Tibial nerve (tissue), 3 donors: ENCODE data around the gene PHC2.

Experiments used
- CTCF ChIP-seq, 5 experiments: fragments of 200-600 bp in 3 of 5; fragments of 450-650 bp in 2 of 5; sonication (generic) in 3 of 5; IDR thresholded peaks; one replicate each; pipeline ENCODE4 v1.5.1; 2016 to 2019; ENCODE audit warnings: antibody characterized with exemption in 5 of 5, mild to moderate bottlenecking in 3 of 5, moderate library complexity in 2 of 5
- POLR2A ChIP-seq, 2 donors: fragments of 450-650 bp; IDR thresholded peaks; one replicate each; pipeline ENCODE4 v1.6.1; 2017; ENCODE audit warnings: antibody characterized with exemption in 2 of 2, mild to moderate bottlenecking in 2 of 2, moderate library complexity in 2 of 2

DNA sequence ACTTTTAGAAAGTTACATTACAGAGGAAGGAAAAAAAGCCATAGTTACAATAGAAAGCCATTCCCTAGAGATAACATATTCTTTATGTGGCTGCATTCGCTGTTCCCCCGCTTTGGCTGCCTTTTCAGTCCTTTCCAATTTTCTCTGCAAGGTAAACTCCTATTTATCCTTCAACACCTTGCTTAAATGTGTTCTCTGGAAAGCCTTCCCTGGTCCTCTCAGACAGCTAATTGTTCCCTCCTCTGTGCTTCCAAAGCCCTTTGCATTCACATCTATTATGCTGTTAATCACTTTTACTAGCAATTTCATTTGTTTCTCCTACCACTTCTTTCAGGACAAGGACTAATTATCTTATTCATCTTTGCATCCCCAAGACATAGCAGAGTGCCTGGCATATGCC is 1.6 kb downstream of the PHC2 start:
- TF ChIP-seq CTCF (IDR thresholded peaks at IDR 0.05): no peak
- no peak for TF ChIP-seq POLR2A (IDR thresholded peaks at IDR 0.05)
